ENCODE data around the gene NOX5. TPM values are rescaled to one million over a fixed set of nuclear protein-coding genes. Genes with fewer than 3 reads are reported as not detected.

The NOX5 gene
- total and polyA plus RNA-seq, 2 donors (not counting 1 experiment from before 2014, with no cell fraction given): 0.01 to 0.05 TPM

GRCh38 chr15:69025320-69025719 lies 10.8 kb downstream of the NOX5 start:
- peaks cover 0 to 3% (median 0%) of the 10 kb centered on the region in 3 donors for H3K9me3 ChIP-seq (ENCODE audit: control extremely low read depth in 1 of 3, control insufficient read depth in 2 of 3, insufficient read depth in 1 of 3, low read length in 2 of 3)
- H4K20me1 ChIP-seq (ENCODE audit: control insufficient read depth, insufficient read depth, low read length, poor library complexity, severe bottlenecking): no peaks in the 10 kb centered on the region
- no peak for ATAC-seq (ENCODE audit: low read depth)
- H3K4me3 ChIP-seq (ENCODE audit: control extremely low read depth in 1 of 5, extremely low read depth in 1 of 5, insufficient read depth in 1 of 5, low read depth in 2 of 5, low read length in 4 of 5): no peak overlapping the region
- Mint-ChIP-seq H3K9me3 (ENCODE audit: insufficient read depth) (no peaks in the 10 kb centered on the region), H3K4me3 (no peak overlapping the region), H3K27me3 (peaks cover 31% of the 10 kb centered on the region), H3K27ac (no peak overlapping the region), H3K4me1 (peaks cover 1% of the 10 kb centered on the region)
- H3K4me1 ChIP-seq (ENCODE audit: control insufficient read depth in 2 of 2, insufficient read depth in 2 of 2, low read length in 2 of 2): no peaks in the 10 kb centered on the region
- no peak overlapping the region for H3K4me2 ChIP-seq (replicated peaks; ENCODE audit: low read depth, low read length, poor library complexity, severe bottlenecking)
- no peak for DNase-seq
- H3K36me3 ChIP-seq (replicated peaks in 1 of 2; ENCODE audit: control extremely low read depth in 1 of 2, control insufficient read depth in 1 of 2, extremely low read depth in 1 of 2, insufficient read depth in 2 of 2, low read length in 1 of 2): no peaks in the 10 kb centered on the region
- POLR2A ChIA-PET: no interaction called here
- no peaks in the 10 kb centered on the region for H3K27me3 ChIP-seq (replicated peaks in 1 of 4; ENCODE audit: control extremely low read depth in 1 of 4, control insufficient read depth in 3 of 4, insufficient read depth in 4 of 4, low read length in 3 of 4)
- no peak overlapping the region for H3K9ac ChIP-seq (ENCODE audit: low read length)
- TF ChIP-seq EZH2 (IDR thresholded peaks at IDR 0.05; ENCODE audit: borderline replicate concordance, insufficient read depth, low read depth, low read length, poor library complexity, severe bottlenecking) (no peak), CTCF (IDR thresholded peaks at IDR 0.05) (no peak)
- intact Hi-C loops (cut with micrococcal nuclease): no loop called here
- H3K27ac ChIP-seq (ENCODE audit: low read length in 2 of 2): no peak overlapping the region
- H3K79me2 ChIP-seq (ENCODE audit: control insufficient read depth, insufficient read depth, low read length): no peaks in the 10 kb centered on the region
- CTCF ChIA-PET: no interaction called here
- WGBS (ENCODE audit: insufficient coverage): 86% methylated on average over 3 of the region's 5 CpGs
- H2AFZ ChIP-seq (ENCODE audit: insufficient read depth, low read depth, low read length, poor library complexity, severe bottlenecking): no peak overlapping the region

GRCh38 chr15:69026355-69026754 lies 11.9 kb downstream of the NOX5 start:
- DNase-seq (no peak), ATAC-seq (ENCODE audit: low read depth) (no peak)
- no peak overlapping the region for H3K27ac ChIP-seq (ENCODE audit: low read length in 2 of 2)
- no peaks in the 10 kb centered on the region for H3K36me3 ChIP-seq (replicated peaks in 1 of 2; ENCODE audit: control extremely low read depth in 1 of 2, control insufficient read depth in 1 of 2, extremely low read depth in 1 of 2, insufficient read depth in 2 of 2, low read length in 1 of 2)
- H3K9me3 ChIP-seq (ENCODE audit: control extremely low read depth in 1 of 3, control insufficient read depth in 2 of 3, insufficient read depth in 1 of 3, low read length in 2 of 3): peaks cover 0 to 3% (median 0%) of the 10 kb centered on the region in 3 donors
- no peak overlapping the region for H3K4me3 ChIP-seq (ENCODE audit: control extremely low read depth in 1 of 5, extremely low read depth in 1 of 5, insufficient read depth in 1 of 5, low read depth in 2 of 5, low read length in 4 of 5)
- POLR2A ChIA-PET: no interaction called here
- Mint-ChIP-seq H3K27ac (no peak overlapping the region), H3K27me3 (peaks cover 36% of the 10 kb centered on the region), H3K4me1 (peaks cover 4% of the 10 kb centered on the region), H3K9me3 (ENCODE audit: insufficient read depth) (no peaks in the 10 kb centered on the region), H3K4me3 (no peak overlapping the region)
- no peak overlapping the region for H3K9ac ChIP-seq (ENCODE audit: low read length)
- H2AFZ ChIP-seq (ENCODE audit: insufficient read depth, low read depth, low read length, poor library complexity, severe bottlenecking): no peak overlapping the region
- H3K27me3 ChIP-seq (replicated peaks in 1 of 4; ENCODE audit: control extremely low read depth in 1 of 4, control insufficient read depth in 3 of 4, insufficient read depth in 4 of 4, low read length in 3 of 4): peaks cover 0 to 3% (median 0%) of the 10 kb centered on the region in 4 experiments
- H3K4me2 ChIP-seq (replicated peaks; ENCODE audit: low read depth, low read length, poor library complexity, severe bottlenecking): no peak overlapping the region
- intact Hi-C loops (cut with micrococcal nuclease): no loop called here
- TF ChIP-seq CTCF (IDR thresholded peaks at IDR 0.05) (no peak), EZH2 (IDR thresholded peaks at IDR 0.05; ENCODE audit: borderline replicate concordance, insufficient read depth, low read depth, low read length, poor library complexity, severe bottlenecking) (no peak)
- H3K79me2 ChIP-seq (ENCODE audit: control insufficient read depth, insufficient read depth, low read length): no peaks in the 10 kb centered on the region
- H3K4me1 ChIP-seq (ENCODE audit: control insufficient read depth in 2 of 2, insufficient read depth in 2 of 2, low read length in 2 of 2): peaks cover 0 to under 1% of the 10 kb centered on the region in 2 donors
- no peaks in the 10 kb centered on the region for H4K20me1 ChIP-seq (ENCODE audit: control insufficient read depth, insufficient read depth, low read length, poor library complexity, severe bottlenecking)
- CTCF ChIA-PET: no interaction called here
- WGBS (ENCODE audit: insufficient coverage): 96% methylated on average over 3 of the region's 5 CpGs
